Thoracic aorta (tissue), 2 donors: ENCODE data around the gene BCL3. TPM values are rescaled to one million over a fixed set of nuclear protein-coding genes. Genes with fewer than 3 reads are reported as not detected.
"Not testable (repeated sequence)": the region's sequence is repeated elsewhere in the genome, so short reads cannot be mapped to it uniquely, and the experiment has no call there.

ENCODE experiments used
- ATAC-seq: fragments of 150-250 bp; one replicate; pipeline ENCODE4 v1.8.0; 2017; ENCODE audit warnings: low read depth; ENCODE audit not compliant: insufficient number of reproducible peaks, low FRiP score
- DNase-seq: peaks from one replicate; pipeline ENCODE4 v3.0.0-alpha.2; 2020; ENCODE audit warnings: low spot score
- H3K27ac ChIP-seq, 2 donors: fragments of 200-600 bp; sonication (generic); 1 replicate in 1 of 2; 2 replicates in 1 of 2; pipeline ENCODE4 v1.5.1; 2016; ENCODE audit warnings: mild to moderate bottlenecking in 2 of 2, moderate library complexity in 2 of 2
- H3K27me3 ChIP-seq: fragments of 200-600 bp; sonication (generic); replicated peaks from 2 replicates; pipeline ENCODE4 v1.6.0; 2016; ENCODE audit warnings: mild to moderate bottlenecking; ENCODE audit not compliant: insufficient read depth
- H3K36me3 ChIP-seq: fragments of 200-600 bp; sonication (generic); one replicate; pipeline ENCODE4 v1.5.1; 2016
- H3K4me1 ChIP-seq, 2 donors: fragments of 200-600 bp; sonication (generic); 1 replicate in 1 of 2; 2 replicates in 1 of 2; pipeline versions ENCODE4 v1.5.1 to v1.6.0; 2016; ENCODE audit warnings: low read depth in 2 of 2, mild to moderate bottlenecking in 1 of 2; ENCODE audit not compliant: control insufficient read depth in 1 of 2
- H3K4me3 ChIP-seq: fragments of 200-600 bp; sonication (generic); 2 replicates; pipeline ENCODE4 v1.5.1; 2016; ENCODE audit warnings: mild to moderate bottlenecking
- H3K9me3 ChIP-seq: fragments of 200-600 bp; sonication (generic); 2 replicates; pipeline ENCODE4 v1.5.1; 2016
- total RNA-seq, 2 donors: library from RNA; depleted of rRNA; stranded (reverse); fragments of >200 nt; gene quantifications; one replicate each; pipeline versions ENCODE4 v1.1.0 to v1.2.3, GENCODE V29; 2016
- TF ChIP-seq, protein P1 (sequence below): fragments of 200-600 bp; sonication (generic); IDR thresholded peaks from one replicate; pipeline ENCODE4 v1.5.1; 2019; ENCODE audit warnings: antibody characterized with exemption

BCL3 gene
- total RNA-seq, 2 donors from 2014 or later, result 43.1 to 77.9 TPM

GRCh38 chr19:44704982-44705381 lies 43.5 kb upstream of the BCL3 start:
- no peak for ATAC-seq

GRCh38 chr19:44705502-44706010 lies 43.0 kb upstream of the BCL3 start:
- ATAC-seq (no peak), DNase-seq (no peak)
- Histone ChIP-seq H3K4me3 (no peak overlapping the region), H3K27ac (no peak overlapping the region), H3K36me3 (no peaks in the 10 kb centered on the region), H3K27me3 (no peaks in the 10 kb centered on the region), H3K4me1 (no peaks in the 10 kb centered on the region), H3K9me3 (no peaks in the 10 kb centered on the region)
- TF ChIP-seq, protein P1, sequence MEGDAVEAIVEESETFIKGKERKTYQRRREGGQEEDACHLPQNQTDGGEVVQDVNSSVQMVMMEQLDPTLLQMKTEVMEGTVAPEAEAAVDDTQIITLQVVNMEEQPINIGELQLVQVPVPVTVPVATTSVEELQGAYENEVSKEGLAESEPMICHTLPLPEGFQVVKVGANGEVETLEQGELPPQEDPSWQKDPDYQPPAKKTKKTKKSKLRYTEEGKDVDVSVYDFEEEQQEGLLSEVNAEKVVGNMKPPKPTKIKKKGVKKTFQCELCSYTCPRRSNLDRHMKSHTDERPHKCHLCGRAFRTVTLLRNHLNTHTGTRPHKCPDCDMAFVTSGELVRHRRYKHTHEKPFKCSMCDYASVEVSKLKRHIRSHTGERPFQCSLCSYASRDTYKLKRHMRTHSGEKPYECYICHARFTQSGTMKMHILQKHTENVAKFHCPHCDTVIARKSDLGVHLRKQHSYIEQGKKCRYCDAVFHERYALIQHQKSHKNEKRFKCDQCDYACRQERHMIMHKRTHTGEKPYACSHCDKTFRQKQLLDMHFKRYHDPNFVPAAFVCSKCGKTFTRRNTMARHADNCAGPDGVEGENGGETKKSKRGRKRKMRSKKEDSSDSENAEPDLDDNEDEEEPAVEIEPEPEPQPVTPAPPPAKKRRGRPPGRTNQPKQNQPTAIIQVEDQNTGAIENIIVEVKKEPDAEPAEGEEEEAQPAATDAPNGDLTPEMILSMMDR, result no peak

More at GRCh38 chr19:44704982-44705381, 43.5 kb upstream of the BCL3 start:
- TF ChIP-seq, protein P1, result no peak
- no peaks in the 10 kb centered on the region for H3K27me3 ChIP-seq
- H3K4me1 ChIP-seq, result no peaks in the 10 kb centered on the region
- no peak overlapping the region for H3K4me3 ChIP-seq
- no peaks in the 10 kb centered on the region for H3K9me3 ChIP-seq
- no peak overlapping the region for H3K27ac ChIP-seq
- no peaks in the 10 kb centered on the region for H3K36me3 ChIP-seq
- no peak for DNase-seq

DNA sequence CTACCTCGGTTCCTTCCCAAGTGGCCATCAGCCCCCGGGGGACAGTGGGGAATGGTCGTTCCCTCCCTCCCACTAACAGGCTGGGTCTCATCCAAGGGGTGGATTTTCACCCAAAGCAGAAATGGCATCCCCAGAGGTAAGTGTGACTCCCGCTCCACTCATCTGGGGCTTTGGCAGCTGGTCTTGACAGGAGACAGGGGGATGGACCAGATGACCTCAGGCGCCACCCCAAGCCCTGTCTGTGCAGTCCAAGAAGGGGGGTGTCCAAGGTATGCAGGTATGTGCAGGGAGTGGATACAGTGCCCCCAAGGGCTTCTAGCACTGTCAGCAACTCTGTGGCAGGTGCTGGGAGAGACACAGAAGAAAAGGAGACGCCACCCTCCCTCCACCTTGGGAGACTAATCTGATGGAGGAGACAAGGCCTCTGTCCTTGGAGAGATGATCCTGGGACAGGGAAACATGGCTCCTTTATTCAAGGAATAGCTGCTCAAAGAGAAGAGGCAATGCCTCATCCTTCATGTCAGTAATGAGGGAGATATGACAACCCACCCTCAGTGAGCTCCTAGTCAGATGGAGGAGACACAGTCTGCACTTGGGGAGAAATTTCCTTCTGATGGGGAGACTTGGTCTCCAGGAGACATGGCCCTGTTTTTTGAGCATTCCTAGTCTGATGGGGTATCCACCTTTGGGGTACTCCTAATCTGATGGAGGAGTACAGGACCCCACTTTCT lies 41.8 kb upstream of the BCL3 start:
- H3K4me1 ChIP-seq, result no peaks in the 10 kb centered on the region
- no peak overlapping the region for H3K27ac ChIP-seq
- TF ChIP-seq, protein P1, result no peak
- DNase-seq, result no peak
- no peak for ATAC-seq
- no peak overlapping the region for H3K4me3 ChIP-seq
- H3K36me3 ChIP-seq, result no peaks in the 10 kb centered on the region
- H3K27me3 ChIP-seq, result no peaks in the 10 kb centered on the region
- no peaks in the 10 kb centered on the region for H3K9me3 ChIP-seq

DNA sequence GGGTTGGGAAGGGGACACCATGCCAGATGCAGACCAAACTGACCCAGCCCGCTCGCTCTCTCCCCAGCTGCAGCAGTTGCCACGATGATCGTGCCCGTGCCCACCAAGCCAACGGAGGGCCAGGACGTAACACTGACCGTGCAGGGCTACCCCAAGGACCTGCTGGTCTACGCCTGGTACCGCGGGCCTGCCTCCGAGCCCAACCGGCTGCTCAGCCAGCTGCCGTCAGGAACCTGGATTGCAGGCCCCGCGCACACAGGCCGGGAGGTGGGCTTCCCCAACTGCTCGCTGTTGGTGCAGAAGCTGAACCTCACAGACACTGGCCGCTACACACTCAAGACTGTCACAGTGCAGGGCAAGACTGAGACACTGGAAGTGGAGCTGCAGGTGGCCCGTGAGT lies 40.7 kb upstream of the BCL3 start:
- ATAC-seq (no peak), DNase-seq (no peak)
- Histone ChIP-seq H3K9me3 (no peaks in the 10 kb centered on the region), H3K27ac (no peak overlapping the region), H3K4me3 (no peak overlapping the region), H3K36me3 (no peaks in the 10 kb centered on the region), H3K27me3 (no peaks in the 10 kb centered on the region), H3K4me1 (no peaks in the 10 kb centered on the region)
- TF ChIP-seq, protein P1, result no peak

GRCh38 chr19:44708940-44709339 lies 39.6 kb upstream of the BCL3 start:
- Histone ChIP-seq H3K4me1 (no peaks in the 10 kb centered on the region), H3K9me3 (no peaks in the 10 kb centered on the region), H3K27ac (no peak overlapping the region), H3K27me3 (no peaks in the 10 kb centered on the region), H3K4me3 (no peak overlapping the region), H3K36me3 (no peaks in the 10 kb centered on the region)
- ATAC-seq, result no peak
- no peak for DNase-seq
- TF ChIP-seq, protein P1, result no peak

DNA sequence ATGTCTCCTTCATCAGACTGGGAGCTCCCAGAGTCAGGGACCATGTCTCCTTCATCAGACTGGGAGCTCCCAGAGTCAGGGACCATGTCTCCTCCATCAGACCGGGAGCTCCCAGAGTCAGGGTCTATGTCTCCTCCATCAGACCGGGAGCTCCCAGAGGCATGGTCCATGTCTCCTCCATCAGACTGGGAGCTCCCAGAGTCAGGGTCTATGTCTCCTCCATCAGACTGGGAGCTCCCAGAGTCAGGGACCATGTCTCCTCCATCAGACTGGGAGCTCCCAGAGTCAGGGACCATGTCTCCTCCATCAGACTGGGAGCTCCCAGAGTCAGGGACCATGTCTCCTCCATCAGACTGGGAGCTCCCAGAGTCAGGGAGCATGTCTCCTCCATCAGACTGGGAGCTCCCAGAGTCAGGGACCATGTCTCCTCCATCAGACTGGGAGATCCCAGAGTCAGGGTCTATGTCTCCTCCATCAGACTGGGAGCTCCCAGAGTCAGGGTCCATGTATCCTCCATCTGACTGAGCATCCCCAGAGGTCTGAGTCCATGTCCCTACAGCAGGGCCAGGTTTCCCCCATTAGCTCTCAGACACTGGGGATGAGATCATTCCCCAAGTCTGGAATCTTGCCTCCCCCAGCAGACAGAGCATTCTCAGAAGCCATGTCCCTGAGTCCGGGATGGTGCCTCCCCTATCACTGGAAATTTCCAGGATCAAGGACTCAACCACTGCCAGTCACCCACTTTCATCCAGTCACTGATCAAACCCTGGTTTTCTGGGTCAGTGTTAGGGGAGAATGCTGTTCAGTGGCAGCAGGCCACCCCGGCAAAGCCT lies 38.9 kb upstream of the BCL3 start:
- not testable (repeated sequence) for H3K4me3 ChIP-seq, H3K9me3 ChIP-seq, H3K27ac ChIP-seq, H3K27me3 ChIP-seq, ATAC-seq, H3K4me1 ChIP-seq, DNase-seq, H3K36me3 ChIP-seq
